Ovary (tissue), 9 donors: ENCODE data around the gene PPA2. TPM values are rescaled to one million over a fixed set of nuclear protein-coding genes. Genes with fewer than 3 reads are reported as not detected.

Source experiments
- DNase-seq, 5 donors: peaks; one replicate each; pipeline ENCODE4 v3.0.0-alpha.2; 2019 to 2020
- H3K27ac ChIP-seq, 2 donors: fragments of 200-600 bp; one replicate each; pipeline versions ENCODE4 v1.5.1 to v1.8.0; 2019 to 2022
- H3K27me3 ChIP-seq: fragments of 200-600 bp; one replicate; pipeline ENCODE4 v1.8.0; 2022
- H3K36me3 ChIP-seq: fragments of 200-600 bp; sonication (generic); one replicate; pipeline ENCODE4 v1.5.1; 2019
- H3K4me1 ChIP-seq: one replicate; pipeline ENCODE4 v1.8.1; 2013; ENCODE audit warnings: mild to moderate bottlenecking, moderate library complexity; ENCODE audit not compliant: insufficient read depth
- H3K4me3 ChIP-seq: fragments of 200-600 bp; sonication (generic); one replicate; pipeline ENCODE4 v1.5.1; 2017
- H3K9me3 ChIP-seq, 2 donors: fragments of 200-600 bp in 1 of 2; sonication (generic) in 1 of 2; one replicate each; pipeline versions ENCODE4 v1.5.1 to v1.8.1; 2013 to 2019; ENCODE audit warnings: mild to moderate bottlenecking in 1 of 2, moderate library complexity in 1 of 2
- EP300 ChIP-seq: sonication (generic); formaldehyde crosslinking; IDR thresholded peaks from one replicate; pipeline ENCODE4 v1.6.1; 2017; ENCODE audit warnings: antibody characterized with exemption
- POLR2A ChIP-seq: fragments of 450-650 bp; IDR thresholded peaks from one replicate; pipeline ENCODE4 v1.6.1; 2017; ENCODE audit warnings: antibody characterized with exemption, mild to moderate bottlenecking, moderate library complexity
- WGBS, 3 donors: extraction: QIAGEN DNeasy Blood & Tissue Kit in 1 of 3; methylation state at CpG; one replicate each; pipeline versions ENCODE4 v1.1.5 to v1.1.7; 2013 to 2017; 5-methylcytosine and 5-hydroxymethylcytosine counted together
- intact Hi-C, 4 donors: fragments of 100-400 bp; cut with DNase I; formaldehyde crosslinking; loops; one replicate each; pipeline versions ENCODE4 v1.11.0 to v1.15.1; 2022 to 2023
- polyA plus RNA-seq, 2 donors: library from polyadenylated mRNA; stranded (reverse); fragments of 200-250 nt in 1 of 2; fragments of 350-450 nt in 1 of 2; fragmentation: Illumina TruSeq in 1 of 2; extraction: RNeasy Lipid Tissue Mini Kit (QIAGEN cat#74804) in 1 of 2; gene quantifications; one replicate each; pipeline ENCODE4 v1.2.3, GENCODE V29; 2013 to 2014
- total RNA-seq, 7 donors: library from RNA; depleted of rRNA in 2 of 7; stranded (reverse); fragments of >200 nt in 2 of 7; fragmentation: NEBNext Ultra II Directional in 3 of 7; extraction: Animal tissue kit (Norgen Biotek cat#: 25700) in 3 of 7; gene quantifications; one replicate each; pipeline versions ENCODE4 v1.1.0 to v1.2.4, GENCODE V29; 2016 to 2023
- TF ChIP-seq, protein P1 (sequence below), 3 donors: fragments of 450-650 bp in 2 of 3; fragments of 200-600 bp in 1 of 3; IDR thresholded peaks; one replicate each; pipeline versions ENCODE4 v1.5.1 to v1.8.0; 2016 to 2022; ENCODE audit warnings: antibody characterized with exemption in 3 of 3, mild to moderate bottlenecking in 1 of 3
- donor health status: DM: no; HTN: no; CAD: no; lungs with moderate emphysema.
- donor health status: DM: no; HTN: no; CAD: no.
- donor health status: Bipolar disorder and iron deficiency.
- donor health status: DM: yes; HTN: yes; CAD: no.
- donor health status: DM: no; HTN: no; CAD: no.
- donor health status: DM: yes; HTN: yes; CAD: no.

The PPA2 gene
- total and polyA plus RNA-seq, 9 donors, result 43.8 to 127 (median 65.6) TPM

DNA sequence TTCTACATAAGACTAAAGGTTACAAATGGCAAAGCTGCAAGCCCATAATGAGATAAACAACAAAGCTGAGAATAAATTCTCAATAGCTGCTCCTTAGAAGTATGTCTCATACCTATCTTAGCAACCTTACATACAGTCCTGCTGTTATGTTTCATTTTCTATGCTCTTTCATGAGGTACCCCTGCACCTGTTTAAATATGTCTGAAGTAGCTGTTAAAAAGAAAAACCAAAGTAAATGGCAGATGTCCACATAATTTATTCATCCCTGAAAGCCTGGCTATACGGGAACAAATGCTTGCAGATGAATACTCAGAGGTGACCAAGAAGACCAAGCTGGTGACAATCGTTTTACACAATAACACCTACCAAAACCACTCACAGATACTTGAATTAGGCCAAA, 22.5 kb downstream of the PPA2 start:
- Histone ChIP-seq H3K9me3 (no peaks in the 10 kb centered on the region), H3K27ac (no peak overlapping the region), H3K36me3 (no peaks in the 10 kb centered on the region), H3K4me1 (no peaks in the 10 kb centered on the region), H3K4me3 (no peak overlapping the region), H3K27me3 (peaks cover 2% of the 10 kb centered on the region)
- intact Hi-C loops, result no loop called here
- 85 to 90% (median 89%) methylated on average over 2 of the region's 2 CpGs for WGBS, 3 donors
- TF ChIP-seq POLR2A (no peak), EP300 (no peak)
- TF ChIP-seq, protein P1, sequence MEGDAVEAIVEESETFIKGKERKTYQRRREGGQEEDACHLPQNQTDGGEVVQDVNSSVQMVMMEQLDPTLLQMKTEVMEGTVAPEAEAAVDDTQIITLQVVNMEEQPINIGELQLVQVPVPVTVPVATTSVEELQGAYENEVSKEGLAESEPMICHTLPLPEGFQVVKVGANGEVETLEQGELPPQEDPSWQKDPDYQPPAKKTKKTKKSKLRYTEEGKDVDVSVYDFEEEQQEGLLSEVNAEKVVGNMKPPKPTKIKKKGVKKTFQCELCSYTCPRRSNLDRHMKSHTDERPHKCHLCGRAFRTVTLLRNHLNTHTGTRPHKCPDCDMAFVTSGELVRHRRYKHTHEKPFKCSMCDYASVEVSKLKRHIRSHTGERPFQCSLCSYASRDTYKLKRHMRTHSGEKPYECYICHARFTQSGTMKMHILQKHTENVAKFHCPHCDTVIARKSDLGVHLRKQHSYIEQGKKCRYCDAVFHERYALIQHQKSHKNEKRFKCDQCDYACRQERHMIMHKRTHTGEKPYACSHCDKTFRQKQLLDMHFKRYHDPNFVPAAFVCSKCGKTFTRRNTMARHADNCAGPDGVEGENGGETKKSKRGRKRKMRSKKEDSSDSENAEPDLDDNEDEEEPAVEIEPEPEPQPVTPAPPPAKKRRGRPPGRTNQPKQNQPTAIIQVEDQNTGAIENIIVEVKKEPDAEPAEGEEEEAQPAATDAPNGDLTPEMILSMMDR (IDR thresholded peaks at IDR 0.05), result no peak
- DNase-seq, result no peak

DNA sequence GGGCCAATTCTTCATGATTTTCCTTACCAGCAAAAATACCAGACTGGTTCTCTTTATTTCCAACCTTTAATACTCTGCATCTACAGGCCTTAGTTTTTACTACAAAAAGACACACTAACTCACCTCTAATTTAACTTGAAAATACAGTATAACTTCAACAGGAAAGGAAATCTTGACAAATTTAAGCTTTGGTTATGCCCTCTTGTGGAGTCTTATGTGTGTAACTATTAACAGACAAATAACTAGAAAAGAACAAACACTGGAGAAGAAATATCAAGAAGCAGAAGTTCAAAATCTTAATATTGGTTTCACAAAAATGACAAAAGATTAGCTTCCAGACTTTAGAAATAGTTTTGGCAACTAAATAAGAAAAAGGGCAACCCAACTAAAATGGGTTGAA, 33.0 kb downstream of the PPA2 start:
- Histone ChIP-seq H3K4me1 (no peaks in the 10 kb centered on the region), H3K9me3 (peaks cover 0 to 3% of the 10 kb centered on the region in 2 donors), H3K27ac (no peak overlapping the region), H3K4me3 (no peak overlapping the region), H3K36me3 (no peaks in the 10 kb centered on the region), H3K27me3 (no peaks in the 10 kb centered on the region)
- TF ChIP-seq, protein P1 (IDR thresholded peaks at IDR 0.05), result no peak
- TF ChIP-seq POLR2A (no peak), EP300 (no peak)
- no peak for DNase-seq
- intact Hi-C loops, result no loop called here

DNA sequence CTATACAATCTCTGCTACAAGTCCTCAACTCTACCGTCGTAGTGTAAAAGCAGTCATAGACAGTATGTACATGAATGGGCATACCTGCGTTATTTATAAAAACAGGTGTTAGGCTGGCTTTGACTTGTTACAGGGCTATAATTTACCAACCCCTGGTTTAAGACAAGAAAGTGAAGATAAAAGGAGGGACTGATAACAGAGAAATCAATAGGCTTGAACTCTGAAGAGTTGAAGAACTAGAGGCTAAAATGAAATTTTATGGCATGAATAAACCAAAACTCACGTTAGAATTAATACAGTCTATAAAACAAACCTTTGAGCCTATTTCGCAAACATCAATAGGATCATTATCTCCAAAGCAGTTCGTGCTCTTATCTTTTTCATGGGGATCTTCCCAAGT, 36.2 kb downstream of the PPA2 start:
- intact Hi-C loops, result no loop called here
- Histone ChIP-seq H3K9me3 (peaks cover 0 to 3% of the 10 kb centered on the region in 2 donors), H3K4me3 (no peak overlapping the region), H3K36me3 (no peaks in the 10 kb centered on the region), H3K27me3 (no peaks in the 10 kb centered on the region), H3K4me1 (no peaks in the 10 kb centered on the region), H3K27ac (no peak overlapping the region)
- 92 to 94% (median 92%) methylated on average over 6 of the region's 6 CpGs for WGBS, 3 donors
- no peak for DNase-seq
- TF ChIP-seq POLR2A (no peak), EP300 (no peak)
- TF ChIP-seq, protein P1 (IDR thresholded peaks at IDR 0.05), result no peak

DNA sequence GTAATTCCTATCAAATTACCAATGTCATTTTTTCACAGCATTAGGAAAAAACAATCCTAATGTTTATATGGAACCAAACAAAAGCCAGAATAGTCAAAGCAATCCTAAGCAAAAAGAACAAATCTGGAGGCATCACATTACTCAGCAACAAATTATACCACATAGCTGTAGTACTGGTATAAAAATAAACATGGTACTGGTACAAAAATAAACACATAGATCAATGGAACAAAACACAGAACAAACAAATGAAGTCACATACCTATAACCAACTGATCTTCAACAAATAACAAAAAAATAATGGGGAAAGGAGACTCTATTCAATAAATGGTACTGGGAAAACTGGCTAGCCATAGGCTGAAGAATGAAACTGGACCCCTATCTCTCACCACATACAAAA, 37.4 kb downstream of the PPA2 start:
- Histone ChIP-seq H3K27ac (no peak overlapping the region), H3K4me3 (no peak overlapping the region), H3K9me3 (no peaks in the 10 kb centered on the region), H3K4me1 (no peaks in the 10 kb centered on the region), H3K27me3 (no peaks in the 10 kb centered on the region), H3K36me3 (no peaks in the 10 kb centered on the region)
- no peak for DNase-seq
- intact Hi-C loops, result no loop called here
- TF ChIP-seq POLR2A (no peak), EP300 (no peak)
- TF ChIP-seq, protein P1 (IDR thresholded peaks at IDR 0.05), result no peak

DNA sequence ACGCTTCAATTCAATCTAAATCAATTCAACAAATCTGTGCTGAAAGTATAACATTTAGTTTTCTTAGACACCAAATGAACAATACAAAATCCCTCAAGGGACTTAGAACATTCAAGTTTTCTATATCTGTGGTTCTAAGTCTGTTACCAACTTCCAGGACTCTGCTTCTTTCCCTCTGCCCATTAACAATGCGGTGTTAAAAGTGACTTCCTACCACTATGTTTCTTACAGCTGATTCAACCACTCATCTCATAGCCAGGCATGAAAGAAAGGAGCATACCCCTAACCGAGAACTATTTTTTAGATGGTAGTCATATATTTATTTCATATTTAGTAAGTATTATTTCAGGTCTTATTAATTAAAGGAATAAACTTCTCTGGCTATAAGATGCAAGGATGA, 38.9 kb downstream of the PPA2 start:
- Histone ChIP-seq H3K9me3 (no peaks in the 10 kb centered on the region), H3K36me3 (no peaks in the 10 kb centered on the region), H3K4me1 (no peaks in the 10 kb centered on the region), H3K4me3 (no peak overlapping the region), H3K27me3 (no peaks in the 10 kb centered on the region), H3K27ac (no peak overlapping the region)
- TF ChIP-seq EP300 (no peak), POLR2A (no peak)
- TF ChIP-seq, protein P1 (IDR thresholded peaks at IDR 0.05), result no peak
- no peak for DNase-seq
- intact Hi-C loops, result no loop called here
- 98 to 100% (median 99%) methylated on average over 3 of the region's 3 CpGs for WGBS, 3 donors
